Keratinocyte (primary cell): ENCODE data around the gene APBB2. TPM values are rescaled to one million over a fixed set of nuclear protein-coding genes. Genes with fewer than 3 reads are reported as not detected.

Experiments used
- DNase-seq: peaks from one replicate; pipeline ENCODE4 v3.0.0-alpha.2; 2011; ENCODE audit warnings: low read depth, missing footprints, low spot score
- FAIRE-seq: peaks from 2 replicates; lab custom pipeline; 2011; peaks lifted over from hg19 to GRCh38; lab: Jason Lieb, UNC
- H2AFZ ChIP-seq: 2 replicates; pipeline ENCODE4 v1.6.0; 2012; ENCODE audit warnings: low read length, control low read depth, inconsistent platforms; ENCODE audit not compliant: control insufficient read depth
- H3K27ac ChIP-seq: 2 replicates; pipeline ENCODE4 v1.5.1; 2011; ENCODE audit warnings: low read length; ENCODE audit not compliant: control insufficient read depth, insufficient read depth
- H3K27me3 ChIP-seq: 3 replicates; pipeline ENCODE4 v1.6.0; 2011; ENCODE audit warnings: low read length; ENCODE audit not compliant: control insufficient read depth, insufficient read depth; ENCODE audit errors: extremely low read depth
- H3K36me3 ChIP-seq, 2 experiments: 2 replicates in 1 of 2; 3 replicates in 1 of 2; pipeline ENCODE4 v1.5.1; 2011; ENCODE audit warnings: low read length in 2 of 2, mild to moderate bottlenecking in 1 of 2; ENCODE audit not compliant: control insufficient read depth in 2 of 2, insufficient read depth in 2 of 2; ENCODE audit errors: extremely low read depth in 1 of 2
- H3K4me1 ChIP-seq: 3 replicates; pipeline ENCODE4 v1.5.1; 2011; ENCODE audit warnings: low read length; ENCODE audit not compliant: control insufficient read depth, insufficient read depth; ENCODE audit errors: extremely low read depth
- H3K4me2 ChIP-seq: 3 replicates; pipeline ENCODE4 v1.6.0; 2011; ENCODE audit warnings: low read depth, low read length; ENCODE audit not compliant: control insufficient read depth, insufficient read depth; ENCODE audit errors: extremely low read depth
- H3K4me3 ChIP-seq, 3 experiments: fragments of 200-600 bp in 1 of 3; sonication (generic) in 1 of 3; 2 replicates in 2 of 3; 3 replicates in 1 of 3; pipeline ENCODE4 v1.5.1; 2011 to 2016; ENCODE audit warnings: low read length in 3 of 3, mild to moderate bottlenecking in 3 of 3, control low read depth in 2 of 3, inconsistent platforms in 1 of 3, low read depth in 1 of 3, mixed read lengths in 1 of 3, mixed run types in 1 of 3, moderate library complexity in 1 of 3; ENCODE audit not compliant: control insufficient read depth in 2 of 3, insufficient read depth in 2 of 3; ENCODE audit errors: extremely low read depth in 1 of 3
- H3K79me2 ChIP-seq: 2 replicates; pipeline ENCODE4 v1.6.0; 2012; ENCODE audit warnings: low read length; ENCODE audit not compliant: control insufficient read depth, insufficient read depth
- H3K9ac ChIP-seq: 3 replicates; pipeline ENCODE4 v1.6.0; 2011; ENCODE audit warnings: low read length; ENCODE audit not compliant: control insufficient read depth, insufficient read depth; ENCODE audit errors: extremely low read depth
- H3K9me1 ChIP-seq: 3 replicates; pipeline ENCODE4 v1.6.0; 2011; ENCODE audit warnings: low read length; ENCODE audit not compliant: control insufficient read depth, insufficient read depth; ENCODE audit errors: extremely low read depth
- H3K9me3 ChIP-seq: 2 replicates; pipeline ENCODE4 v1.5.1; 2012; ENCODE audit warnings: low read depth, low read length; ENCODE audit not compliant: control insufficient read depth
- H4K20me1 ChIP-seq: 3 replicates; pipeline ENCODE4 v1.6.0; 2011; ENCODE audit warnings: low read length; ENCODE audit not compliant: control insufficient read depth, insufficient read depth; ENCODE audit errors: extremely low read depth
- CTCF ChIP-seq, 3 experiments: IDR thresholded peaks in 1 of 3; conservative IDR thresholded peaks in 1 of 3; optimal IDR thresholded peaks in 1 of 3; 2 replicates in 2 of 3; 3 replicates in 1 of 3; pipeline versions ENCODE3 to v1.5.1; 2011; ENCODE audit warnings: low read length in 3 of 3, mild to moderate bottlenecking in 3 of 3, moderate library complexity in 2 of 3, control low read depth in 1 of 3, inconsistent platforms in 1 of 3; ENCODE audit not compliant: insufficient read depth in 2 of 3; ENCODE audit errors: extremely low read depth in 1 of 3
- EZH2 ChIP-seq: IDR thresholded peaks from one replicate; pipeline ENCODE4 v1.6.1; 2012; ENCODE audit warnings: inconsistent platforms, mild to moderate bottlenecking, low read length, moderate library complexity
- dilution Hi-C: fragments of 300-500 bp; cut with MboI; formaldehyde crosslinking; loops from one replicate; pipeline ENCODE4 v1.7.0; 2020; ENCODE audit warnings: low sequenced_read_pairs; ENCODE audit not compliant: extremely low pct_ligation_motif_present
- polyA plus RNA-seq, 5 experiments: library from polyadenylated mRNA; depleted of rRNA in 3 of 5; stranded (reverse) in 3 of 5; stranded (forward) in 1 of 5; unstranded in 1 of 5; fragments of >200 nt; gene quantifications; 1 replicate in 1 of 5; 2 replicates in 3 of 5; 3 replicates in 1 of 5; pipeline versions ENCODE4 v1.2.1 to v1.2.3, GENCODE V29; 2011 to 2012; ENCODE audit warnings: missing spikeins in 2 of 5, low read depth in 1 of 5, low replicate concordance in 1 of 5

The APBB2 gene
- polyA plus RNA-seq, 1 donor (not counting 4 experiments of a cell fraction or from before 2014, with no cell fraction given), result 57.3 TPM

GRCh38 chr4:41108481-41108880 is 105.9 kb downstream of the APBB2 start:
- Histone ChIP-seq H3K4me3 (no peak overlapping the region), H2AFZ (no peak overlapping the region), H3K9me1 (no peaks in the 10 kb centered on the region), H3K9ac (no peak overlapping the region), H3K4me2 (no peak overlapping the region), H4K20me1 (no peaks in the 10 kb centered on the region), H3K27me3 (no peaks in the 10 kb centered on the region), H3K9me3 (no peaks in the 10 kb centered on the region), H3K4me1 (no peaks in the 10 kb centered on the region), H3K27ac (no peak overlapping the region), H3K36me3 (no peaks in the 10 kb centered on the region), H3K79me2 (peaks cover 49% of the 10 kb centered on the region)
- dilution Hi-C loops, result no loop called here
- TF ChIP-seq EZH2 (no peak), CTCF (optimal IDR thresholded peaks at IDR 0.05 in 1 of 3, IDR thresholded peaks at IDR 0.05 in 1 of 3, conservative IDR thresholded peaks at IDR 0.05 in 1 of 3; ENCODE audit: extremely low read depth in 1 of 3, insufficient read depth in 2 of 3, low read length in 3 of 3) (no peak)
- no peak for DNase-seq
- FAIRE-seq, result no peak

- no peak for DNase-seq
- Histone ChIP-seq H3K4me3 (no peak overlapping the region), H2AFZ (no peak overlapping the region), H3K9me3 (no peaks in the 10 kb centered on the region), H3K79me2 (peaks cover 46% of the 10 kb centered on the region), H3K27me3 (no peaks in the 10 kb centered on the region), H3K4me1 (no peaks in the 10 kb centered on the region), H3K9ac (no peak overlapping the region), H3K36me3 (no peaks in the 10 kb centered on the region), H3K27ac (no peak overlapping the region), H3K4me2 (no peak overlapping the region), H4K20me1 (no peaks in the 10 kb centered on the region), H3K9me1 (no peaks in the 10 kb centered on the region)
- TF ChIP-seq CTCF (optimal IDR thresholded peaks at IDR 0.05 in 1 of 3, IDR thresholded peaks at IDR 0.05 in 1 of 3, conservative IDR thresholded peaks at IDR 0.05 in 1 of 3; ENCODE audit: extremely low read depth in 1 of 3, insufficient read depth in 2 of 3, low read length in 3 of 3), result no peak
- TF ChIP-seq EZH2, result no peak
- FAIRE-seq, result no peak
- dilution Hi-C loops, result no loop called here
Measured at GRCh38 chr4:41106694-41107419, 107.5 kb downstream of the APBB2 start.
